HG02981 (cell line): Measurements from ENCODE around the gene COQ3.

ENCODE experiments used
- ATAC-seq: cut with Tn5 transposase; IDR thresholded peaks from one replicate; pipeline ENCODE4 v1.9.1; 2021; ENCODE audit warnings: mild to moderate bottlenecking, moderate library complexity; ENCODE audit not compliant: unreplicated experiment

The COQ3 gene

GRCh38 chr6:99334526-99335127 lies 59.4 kb downstream of the COQ3 start:
- peak; percentile 30 for ATAC-seq

- peak; percentile 91 for ATAC-seq
These were observed 60.9 kb downstream of the COQ3 start for GRCh38 chr6:99333068-99333467.

- no peak for ATAC-seq
These were observed 62.5 kb downstream of the COQ3 start for GRCh38 chr6:99331531-99331930.

- peak; percentile 69 for ATAC-seq
These were observed 63.8 kb downstream of the COQ3 start for GRCh38 chr6:99330159-99330558.

- no peak for ATAC-seq
These were observed 69.0 kb downstream of the COQ3 start for GRCh38 chr6:99324996-99325395.
